B cell (primary cell): ENCODE results near the gene KRT37.

Source experiments
- CTCF ChIP-seq: fragments of 200-600 bp; IDR thresholded peaks from one replicate; pipeline ENCODE4 v1.8.0; 2022; ENCODE audit warnings: antibody characterized with exemption, mild to moderate bottlenecking
- EZH2 ChIP-seq: IDR thresholded peaks from 2 replicates; pipeline ENCODE4 v1.6.1; 2012; ENCODE audit warnings: borderline replicate concordance, low read depth, mild to moderate bottlenecking, moderate library complexity, low read length; ENCODE audit not compliant: insufficient read depth, poor library complexity, severe bottlenecking

GRCh38 chr17:41468346-41468745 lies 44.0 kb upstream of the KRT37 start:
- TF ChIP-seq CTCF (no peak), EZH2 (no peak)
